Subcutaneous adipose tissue (tissue), 4 donors: ENCODE data around the gene GLRA3. TPM values are rescaled to one million over a fixed set of nuclear protein-coding genes. Genes with fewer than 3 reads are reported as not detected.

Experiments used
- total RNA-seq, 4 donors: library from RNA; depleted of rRNA; stranded (reverse); fragments of >200 nt; gene quantifications; one replicate each; pipeline ENCODE4 v1.1.0, GENCODE V29; 2016
- TF ChIP-seq, protein P1 (sequence below): fragments of 450-650 bp; IDR thresholded peaks from one replicate; pipeline ENCODE4 v1.5.1; 2016; ENCODE audit warnings: low read depth, mild to moderate bottlenecking, control low read depth, antibody characterized with exemption, moderate library complexity

Gene GLRA3
- total RNA-seq, 4 donors from 2014 or later = 0.17 TPM; not detected in 3

DNA sequence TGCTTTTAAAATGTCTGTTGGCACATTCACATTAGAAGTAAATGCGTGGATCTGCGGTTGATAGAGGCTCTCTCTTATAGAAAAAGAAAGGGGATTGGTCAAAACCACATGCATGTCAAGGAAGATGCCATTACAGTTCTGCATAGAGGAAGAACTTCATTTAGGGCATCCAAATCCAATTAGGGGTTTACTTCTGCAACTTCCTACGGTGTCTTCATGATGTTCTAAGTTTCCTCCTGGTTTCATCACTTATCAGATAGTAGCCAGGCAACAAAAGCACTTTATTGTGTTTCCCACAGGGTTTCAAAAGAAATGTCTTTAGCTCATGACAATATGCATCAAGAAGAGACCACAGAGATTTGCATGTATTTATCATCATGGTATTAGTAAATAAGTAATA is 170.8 kb downstream of the GLRA3 start:
- TF ChIP-seq, protein P1, sequence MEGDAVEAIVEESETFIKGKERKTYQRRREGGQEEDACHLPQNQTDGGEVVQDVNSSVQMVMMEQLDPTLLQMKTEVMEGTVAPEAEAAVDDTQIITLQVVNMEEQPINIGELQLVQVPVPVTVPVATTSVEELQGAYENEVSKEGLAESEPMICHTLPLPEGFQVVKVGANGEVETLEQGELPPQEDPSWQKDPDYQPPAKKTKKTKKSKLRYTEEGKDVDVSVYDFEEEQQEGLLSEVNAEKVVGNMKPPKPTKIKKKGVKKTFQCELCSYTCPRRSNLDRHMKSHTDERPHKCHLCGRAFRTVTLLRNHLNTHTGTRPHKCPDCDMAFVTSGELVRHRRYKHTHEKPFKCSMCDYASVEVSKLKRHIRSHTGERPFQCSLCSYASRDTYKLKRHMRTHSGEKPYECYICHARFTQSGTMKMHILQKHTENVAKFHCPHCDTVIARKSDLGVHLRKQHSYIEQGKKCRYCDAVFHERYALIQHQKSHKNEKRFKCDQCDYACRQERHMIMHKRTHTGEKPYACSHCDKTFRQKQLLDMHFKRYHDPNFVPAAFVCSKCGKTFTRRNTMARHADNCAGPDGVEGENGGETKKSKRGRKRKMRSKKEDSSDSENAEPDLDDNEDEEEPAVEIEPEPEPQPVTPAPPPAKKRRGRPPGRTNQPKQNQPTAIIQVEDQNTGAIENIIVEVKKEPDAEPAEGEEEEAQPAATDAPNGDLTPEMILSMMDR = no peak

GRCh38 chr4:174657472-174657871 is 171.6 kb downstream of the GLRA3 start:
- TF ChIP-seq, protein P1 = no peak

- TF ChIP-seq, protein P1 = no peak
Observed at GRCh38 chr4:174654634-174655033, 174.4 kb downstream of the GLRA3 start.

DNA sequence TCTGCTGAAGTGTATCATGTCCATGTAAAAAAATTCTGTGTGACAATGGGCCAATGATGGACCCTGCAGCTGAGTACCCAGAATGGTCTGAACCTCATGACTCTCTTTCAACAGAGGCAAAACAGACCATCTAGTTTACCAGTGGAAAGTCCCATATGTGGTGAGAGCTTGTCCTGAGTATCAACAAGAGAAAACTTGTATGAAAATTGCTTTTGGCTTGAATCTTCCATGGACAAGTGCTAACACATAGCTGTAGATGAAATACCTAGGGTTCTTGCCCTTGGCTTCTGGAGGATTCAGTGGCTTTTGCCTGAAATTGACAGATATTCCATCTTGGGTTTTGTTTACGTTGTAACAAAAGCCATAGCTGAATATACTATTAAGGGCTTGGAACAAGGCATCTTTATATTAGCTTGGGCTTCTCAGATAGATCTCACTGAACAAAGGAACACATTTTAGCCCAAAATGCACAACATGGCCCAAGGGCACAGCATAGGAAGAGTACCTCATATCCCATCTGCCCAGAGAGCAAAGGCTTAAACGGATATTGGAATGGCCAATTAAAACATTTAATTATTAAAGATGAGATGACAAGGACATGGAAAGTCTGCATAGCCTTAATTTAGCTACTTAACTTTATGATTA is 178.2 kb downstream of the GLRA3 start:
- TF ChIP-seq, protein P1 = no peak

- TF ChIP-seq, protein P1 = no peak
Observed at GRCh38 chr4:174648812-174649211, 180.2 kb downstream of the GLRA3 start.

- TF ChIP-seq, protein P1 = no peak
Observed at GRCh38 chr4:174646326-174646725, 182.7 kb downstream of the GLRA3 start.

- TF ChIP-seq, protein P1 = no peak
Observed at GRCh38 chr4:174640146-174640545, 188.9 kb downstream of the GLRA3 start.
